LNCAP (cell line): Measurements from ENCODE around the gene RCAN2.

Experiments used
- TF ChIP-seq, protein P1 (sequence below): fragments of 450-650 bp; IDR thresholded peaks from 2 replicates; pipeline ENCODE4 v1.5.1; 2017; ENCODE audit warnings: mild to moderate bottlenecking

RCAN2 gene

DNA sequence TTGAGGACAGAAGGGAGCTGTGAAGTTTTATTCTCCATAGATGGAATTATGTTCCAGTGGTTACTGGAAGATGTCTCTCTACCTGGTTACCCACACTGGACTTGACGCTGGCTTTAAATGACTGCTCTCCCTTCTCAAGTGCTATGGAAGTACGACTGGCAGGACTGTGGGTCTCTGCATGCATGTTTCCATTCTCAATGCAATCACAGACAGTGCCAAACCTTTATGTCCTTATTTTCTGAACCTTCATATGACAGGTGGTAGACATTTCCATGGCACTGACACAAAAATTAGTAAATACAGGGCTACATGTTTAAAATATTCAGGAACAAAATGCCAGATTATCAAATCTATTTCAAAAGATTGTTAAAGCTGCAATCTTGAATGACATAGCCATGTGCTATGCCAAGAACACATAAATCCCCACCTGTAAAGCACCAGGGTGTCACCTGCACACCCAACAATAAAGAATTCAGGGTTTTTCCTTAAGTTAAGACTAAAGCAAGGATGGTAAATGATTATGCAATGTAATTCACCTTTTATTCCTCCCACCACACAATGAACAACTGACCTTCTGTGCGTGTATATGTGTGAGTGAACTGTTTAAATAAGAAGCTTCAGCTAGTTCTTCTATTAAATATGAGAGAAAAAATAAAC, 167.2 kb downstream of the RCAN2 start:
- TF ChIP-seq, protein P1, sequence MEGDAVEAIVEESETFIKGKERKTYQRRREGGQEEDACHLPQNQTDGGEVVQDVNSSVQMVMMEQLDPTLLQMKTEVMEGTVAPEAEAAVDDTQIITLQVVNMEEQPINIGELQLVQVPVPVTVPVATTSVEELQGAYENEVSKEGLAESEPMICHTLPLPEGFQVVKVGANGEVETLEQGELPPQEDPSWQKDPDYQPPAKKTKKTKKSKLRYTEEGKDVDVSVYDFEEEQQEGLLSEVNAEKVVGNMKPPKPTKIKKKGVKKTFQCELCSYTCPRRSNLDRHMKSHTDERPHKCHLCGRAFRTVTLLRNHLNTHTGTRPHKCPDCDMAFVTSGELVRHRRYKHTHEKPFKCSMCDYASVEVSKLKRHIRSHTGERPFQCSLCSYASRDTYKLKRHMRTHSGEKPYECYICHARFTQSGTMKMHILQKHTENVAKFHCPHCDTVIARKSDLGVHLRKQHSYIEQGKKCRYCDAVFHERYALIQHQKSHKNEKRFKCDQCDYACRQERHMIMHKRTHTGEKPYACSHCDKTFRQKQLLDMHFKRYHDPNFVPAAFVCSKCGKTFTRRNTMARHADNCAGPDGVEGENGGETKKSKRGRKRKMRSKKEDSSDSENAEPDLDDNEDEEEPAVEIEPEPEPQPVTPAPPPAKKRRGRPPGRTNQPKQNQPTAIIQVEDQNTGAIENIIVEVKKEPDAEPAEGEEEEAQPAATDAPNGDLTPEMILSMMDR: no peak

DNA sequence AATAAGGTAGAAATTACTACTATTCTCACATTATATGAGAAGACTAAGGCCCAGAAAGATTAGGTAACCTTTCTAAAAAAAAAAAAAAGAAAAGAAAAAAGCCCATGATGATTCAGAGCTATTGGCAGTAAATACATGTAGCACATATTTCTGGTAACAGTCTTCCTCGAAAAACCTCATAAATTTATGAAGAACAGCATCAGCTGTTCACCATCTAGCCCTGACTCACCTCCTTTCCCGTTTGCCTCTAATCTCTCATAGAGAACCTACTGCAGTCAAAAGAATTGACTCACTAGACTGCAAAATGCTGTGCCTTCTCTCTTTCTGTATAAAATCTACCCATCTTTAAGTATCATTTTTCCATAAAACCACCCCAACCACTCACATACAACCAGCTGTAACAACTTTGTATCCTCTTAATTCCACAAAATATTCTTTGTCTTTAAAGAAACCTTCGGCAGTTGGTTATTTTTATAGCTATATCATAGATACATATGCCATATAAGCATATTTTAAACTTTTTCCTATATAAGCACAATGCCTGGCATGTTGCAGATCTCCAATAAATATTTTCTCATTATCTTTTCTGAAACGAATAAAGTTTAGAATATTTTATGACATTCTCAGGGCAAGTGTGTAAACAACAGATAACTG, 167.8 kb downstream of the RCAN2 start:
- TF ChIP-seq, protein P1: no peak

DNA sequence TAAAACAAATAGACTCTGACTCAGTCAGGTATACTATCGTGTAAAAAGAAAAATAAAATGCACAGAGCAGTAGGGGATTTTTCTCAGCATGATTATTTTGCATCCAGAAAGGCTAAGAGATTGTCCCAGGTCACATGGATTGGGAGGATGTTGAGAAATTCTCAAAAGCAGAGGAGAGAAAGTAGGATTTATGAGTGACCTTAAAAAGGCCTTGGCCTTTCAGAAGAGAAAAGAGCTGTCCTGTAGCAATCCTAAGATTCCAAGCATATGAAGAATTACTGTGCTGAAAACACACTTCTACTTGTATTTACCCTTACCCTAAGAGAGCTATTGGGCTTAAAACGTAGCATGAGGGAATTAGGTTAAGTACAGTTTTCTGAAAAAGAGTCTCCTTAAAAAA, 170.7 kb downstream of the RCAN2 start:
- TF ChIP-seq, protein P1: no peak

DNA sequence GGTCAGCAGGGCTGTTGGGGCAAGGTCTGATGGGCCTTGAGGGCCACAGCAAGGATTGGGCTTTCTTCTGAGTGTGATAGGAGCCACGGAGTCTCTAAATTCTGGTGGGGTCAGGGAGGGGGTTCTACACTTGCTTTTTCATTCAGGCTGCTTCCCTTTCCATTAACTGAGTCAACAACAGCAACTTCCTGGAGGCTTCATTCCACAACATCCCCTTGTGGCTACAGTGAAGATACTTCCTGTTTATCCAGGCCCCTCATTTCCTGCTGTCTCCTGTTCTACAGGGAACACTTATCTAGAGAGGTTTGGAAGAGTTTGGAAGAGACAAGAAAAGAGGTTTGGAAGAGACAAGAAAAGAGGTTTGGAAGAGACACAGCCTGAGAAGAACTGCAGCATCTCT, 175.7 kb downstream of the RCAN2 start:
- TF ChIP-seq, protein P1: no peak

DNA sequence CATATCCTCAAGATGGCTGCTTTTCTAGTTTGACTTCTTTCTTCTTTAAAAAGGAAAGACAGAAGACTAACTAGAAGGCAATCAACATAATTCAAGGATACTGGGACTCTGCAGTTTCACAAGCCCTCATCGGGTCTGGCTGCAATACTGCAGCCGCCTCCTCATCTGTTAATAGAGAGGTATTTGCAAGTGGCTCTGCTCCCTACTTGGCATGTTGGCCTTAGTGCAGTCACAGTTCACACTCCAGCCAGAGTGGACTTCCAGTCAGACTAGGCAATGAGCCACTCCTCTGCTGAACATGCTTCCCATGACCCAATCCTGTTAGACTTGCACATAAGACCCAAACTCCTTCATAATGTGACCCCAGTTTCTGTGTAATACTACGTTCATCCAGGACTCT, 178.6 kb downstream of the RCAN2 start:
- TF ChIP-seq, protein P1: no peak

DNA sequence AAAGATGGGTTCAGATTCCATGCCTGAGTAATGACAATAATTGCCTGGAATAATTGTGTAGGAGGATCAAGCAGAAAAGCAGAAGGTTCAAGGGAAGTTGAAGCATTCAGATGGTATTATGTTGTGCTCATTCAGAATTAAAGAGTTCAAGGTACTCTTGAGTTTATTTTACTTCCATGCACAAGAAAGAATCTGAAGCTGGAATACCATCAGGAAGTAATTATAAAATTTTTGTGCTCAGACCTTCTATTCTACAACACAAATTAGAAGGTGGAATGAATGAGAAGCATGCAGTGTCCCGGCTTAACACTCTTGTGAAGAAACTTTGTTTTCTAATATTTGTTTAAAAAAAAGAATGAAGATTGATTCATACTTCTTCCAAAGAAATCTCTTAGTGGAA, 181.1 kb downstream of the RCAN2 start:
- TF ChIP-seq, protein P1: no peak

DNA sequence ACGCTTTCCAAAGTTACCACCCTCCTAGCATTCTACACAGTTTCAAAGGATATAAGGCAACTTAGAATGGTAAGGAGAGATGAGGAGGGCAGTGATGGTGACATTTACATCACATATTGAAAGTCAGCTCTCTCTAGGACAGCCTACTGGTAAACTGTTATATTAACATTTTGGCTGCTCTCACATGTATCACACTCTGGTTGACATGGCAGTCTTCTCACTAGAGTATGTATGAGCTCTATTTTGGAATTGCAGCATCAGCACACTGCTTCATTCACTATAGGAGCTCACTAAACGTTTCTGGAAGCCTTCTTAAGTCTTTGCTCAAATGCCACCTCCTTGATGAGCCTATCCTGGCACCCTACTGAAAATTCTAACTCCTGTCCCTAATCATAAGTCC, 184.8 kb downstream of the RCAN2 start:
- TF ChIP-seq, protein P1: no peak
